GM11168 (cell line): Measurements from ENCODE around the gene THSD4.

Experiments used
- in situ Hi-C: fragments of 300-500 bp; cut with MboI; formaldehyde crosslinking; loops from one replicate; pipeline ENCODE4 v1.12.0; 2022; ENCODE audit warnings: low sequenced_read_pairs; ENCODE audit not compliant: unreplicated experiment

Gene THSD4

GRCh38 chr15:71114887-71115566 lies at the start of gene THSD4:
TSS of gene THSD4 (plus strand) at chr15:71115471.
- in situ Hi-C loops = no loop called here

- in situ Hi-C loops = no loop called here
These were observed 48.3 kb upstream of the THSD4 start for GRCh38 chr15:71066983-71067382.

GRCh38 chr15:71069693-71070092 lies 45.6 kb upstream of the THSD4 start:
- in situ Hi-C loops = no loop called here

GRCh38 chr15:71071529-71071928 lies 43.7 kb upstream of the THSD4 start:
- in situ Hi-C loops = no loop called here

GRCh38 chr15:71072423-71072822 lies 42.8 kb upstream of the THSD4 start:
- in situ Hi-C loops = no loop called here

GRCh38 chr15:71078506-71079207 lies 36.6 kb upstream of the THSD4 start:
- in situ Hi-C loops = no loop called here

GRCh38 chr15:71079208-71080044 lies 35.8 kb upstream of the THSD4 start:
- in situ Hi-C loops = no loop called here

GRCh38 chr15:71080166-71080565 lies 35.1 kb upstream of the THSD4 start:
- in situ Hi-C loops = no loop called here

- in situ Hi-C loops = no loop called here
These were observed 34.6 kb upstream of the THSD4 start for GRCh38 chr15:71080705-71081104.

GRCh38 chr15:71082803-71083202 lies 32.5 kb upstream of the THSD4 start:
- in situ Hi-C loops = no loop called here

GRCh38 chr15:71083349-71083748 lies 31.9 kb upstream of the THSD4 start:
- in situ Hi-C loops = no loop called here

- in situ Hi-C loops = no loop called here
These were observed 31.0 kb upstream of the THSD4 start for GRCh38 chr15:71084264-71084663.

GRCh38 chr15:71085809-71086208 lies 29.5 kb upstream of the THSD4 start:
- in situ Hi-C loops = no loop called here

- in situ Hi-C loops = no loop called here
These were observed 27.1 kb upstream of the THSD4 start for GRCh38 chr15:71088155-71088554.

GRCh38 chr15:71088683-71089082 lies 26.6 kb upstream of the THSD4 start:
- in situ Hi-C loops = no loop called here

GRCh38 chr15:71089801-71090200 lies 25.5 kb upstream of the THSD4 start:
- in situ Hi-C loops = no loop called here

- in situ Hi-C loops = no loop called here
These were observed 23.7 kb upstream of the THSD4 start for GRCh38 chr15:71091601-71092000.

GRCh38 chr15:71092056-71092600 lies 23.1 kb upstream of the THSD4 start:
- in situ Hi-C loops = no loop called here

- in situ Hi-C loops = no loop called here
These were observed 21.9 kb upstream of the THSD4 start for GRCh38 chr15:71093054-71094024.

GRCh38 chr15:71094137-71094536 lies 21.1 kb upstream of the THSD4 start:
- in situ Hi-C loops = no loop called here
